GM12872 (cell line): Measurements from ENCODE around the gene PBX3.

Experiments
- TF ChIP-seq, protein P1 (sequence below): IDR thresholded peaks from 3 replicates; pipeline ENCODE4 v1.5.1; 2011; ENCODE audit warnings: low read depth, mild to moderate bottlenecking, low read length, moderate library complexity; ENCODE audit not compliant: insufficient read depth

PBX3 gene

DNA sequence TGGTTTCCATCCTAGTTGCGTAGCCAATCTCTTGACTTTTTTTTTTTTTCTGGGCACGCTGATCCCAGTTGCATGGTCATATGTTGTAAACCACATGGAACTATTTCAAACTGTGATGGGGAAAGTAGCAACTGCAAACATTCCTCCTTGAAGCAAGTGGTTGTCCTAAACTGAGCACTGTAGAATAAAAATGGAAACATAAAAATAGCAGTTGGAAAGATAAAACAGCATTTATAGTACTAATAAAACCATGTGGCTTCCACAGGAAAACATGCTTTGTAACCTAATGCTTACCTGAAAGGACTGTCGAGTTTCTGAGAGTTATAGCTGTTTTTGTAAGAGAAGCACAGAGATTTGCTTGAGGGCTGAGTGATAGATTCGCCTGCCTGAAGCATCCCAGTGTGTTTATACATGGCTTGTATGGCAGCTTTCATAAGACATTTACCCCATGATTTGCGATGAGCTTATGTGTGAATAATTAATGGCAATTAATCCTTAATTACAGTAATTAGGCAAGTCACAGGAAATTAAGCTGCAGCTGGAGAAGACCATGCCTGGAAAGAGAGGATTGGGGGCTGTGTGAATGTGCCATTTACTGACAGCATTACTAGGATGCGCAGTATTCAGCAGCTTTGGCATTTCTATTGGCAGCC lies 136.5 kb downstream of the PBX3 start:
- TF ChIP-seq, protein P1, sequence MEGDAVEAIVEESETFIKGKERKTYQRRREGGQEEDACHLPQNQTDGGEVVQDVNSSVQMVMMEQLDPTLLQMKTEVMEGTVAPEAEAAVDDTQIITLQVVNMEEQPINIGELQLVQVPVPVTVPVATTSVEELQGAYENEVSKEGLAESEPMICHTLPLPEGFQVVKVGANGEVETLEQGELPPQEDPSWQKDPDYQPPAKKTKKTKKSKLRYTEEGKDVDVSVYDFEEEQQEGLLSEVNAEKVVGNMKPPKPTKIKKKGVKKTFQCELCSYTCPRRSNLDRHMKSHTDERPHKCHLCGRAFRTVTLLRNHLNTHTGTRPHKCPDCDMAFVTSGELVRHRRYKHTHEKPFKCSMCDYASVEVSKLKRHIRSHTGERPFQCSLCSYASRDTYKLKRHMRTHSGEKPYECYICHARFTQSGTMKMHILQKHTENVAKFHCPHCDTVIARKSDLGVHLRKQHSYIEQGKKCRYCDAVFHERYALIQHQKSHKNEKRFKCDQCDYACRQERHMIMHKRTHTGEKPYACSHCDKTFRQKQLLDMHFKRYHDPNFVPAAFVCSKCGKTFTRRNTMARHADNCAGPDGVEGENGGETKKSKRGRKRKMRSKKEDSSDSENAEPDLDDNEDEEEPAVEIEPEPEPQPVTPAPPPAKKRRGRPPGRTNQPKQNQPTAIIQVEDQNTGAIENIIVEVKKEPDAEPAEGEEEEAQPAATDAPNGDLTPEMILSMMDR, result no peak

GRCh38 chr9:125884218-125884595 lies 137.0 kb downstream of the PBX3 start:
- TF ChIP-seq, protein P1, result no peak

DNA sequence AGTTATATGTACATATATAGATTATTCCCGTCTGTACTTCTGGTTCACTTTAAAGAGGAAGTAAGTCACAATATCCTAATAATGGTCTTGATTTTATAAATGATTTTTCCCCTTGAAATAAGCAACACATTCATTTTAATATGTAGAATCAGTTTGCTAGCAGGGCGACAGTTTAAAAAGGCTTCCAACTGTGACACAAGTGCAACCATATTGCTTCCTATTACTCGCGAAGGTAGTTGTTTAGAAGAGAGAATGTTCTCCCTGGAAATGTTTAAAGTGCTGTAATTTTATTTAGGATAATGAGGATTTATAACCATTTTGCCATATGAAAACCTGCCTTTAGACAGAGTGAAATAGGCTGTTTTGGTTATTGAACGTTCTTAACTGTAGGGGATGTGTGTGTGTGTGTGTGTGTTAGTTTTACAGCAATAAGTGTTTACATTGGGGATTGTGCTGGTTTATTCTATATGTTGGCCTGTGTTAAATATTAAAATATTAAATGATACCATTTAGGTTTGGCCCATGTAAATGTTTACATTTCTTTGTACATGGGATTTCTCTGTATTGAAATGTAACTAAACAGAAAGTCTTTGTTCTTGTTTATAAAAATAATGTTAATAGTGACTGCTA lies 138.3 kb downstream of the PBX3 start:
- TF ChIP-seq, protein P1, result no peak

DNA sequence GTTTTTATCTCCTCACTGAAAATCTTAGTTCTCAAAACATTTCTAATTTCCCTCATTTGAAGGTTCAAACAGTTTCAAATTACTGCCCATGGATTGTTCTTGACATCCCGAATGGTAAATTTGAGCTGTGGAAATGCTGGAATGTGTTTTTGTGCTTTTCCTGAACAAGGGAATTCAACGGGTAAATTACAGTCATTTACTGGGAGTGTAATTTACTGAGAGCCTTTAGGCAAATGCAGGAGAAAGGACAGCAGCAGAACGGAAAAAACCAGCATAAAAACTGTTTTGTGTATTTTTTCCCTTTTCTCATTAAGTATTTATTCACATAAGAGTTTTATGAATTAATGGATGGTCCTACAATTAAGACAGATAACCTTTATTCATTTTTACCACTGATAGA lies 139.2 kb downstream of the PBX3 start:
- TF ChIP-seq, protein P1, result no peak

- TF ChIP-seq, protein P1, result no peak
Measured at GRCh38 chr9:125887172-125887571, 140.0 kb downstream of the PBX3 start.

- TF ChIP-seq, protein P1, result no peak
Measured at GRCh38 chr9:125888211-125888610, 141.0 kb downstream of the PBX3 start.

GRCh38 chr9:125889112-125889475 lies 141.9 kb downstream of the PBX3 start:
- TF ChIP-seq, protein P1, result no peak
